ENCODE measurements around the gene CSNK2B.

The CSNK2B gene

DNA sequence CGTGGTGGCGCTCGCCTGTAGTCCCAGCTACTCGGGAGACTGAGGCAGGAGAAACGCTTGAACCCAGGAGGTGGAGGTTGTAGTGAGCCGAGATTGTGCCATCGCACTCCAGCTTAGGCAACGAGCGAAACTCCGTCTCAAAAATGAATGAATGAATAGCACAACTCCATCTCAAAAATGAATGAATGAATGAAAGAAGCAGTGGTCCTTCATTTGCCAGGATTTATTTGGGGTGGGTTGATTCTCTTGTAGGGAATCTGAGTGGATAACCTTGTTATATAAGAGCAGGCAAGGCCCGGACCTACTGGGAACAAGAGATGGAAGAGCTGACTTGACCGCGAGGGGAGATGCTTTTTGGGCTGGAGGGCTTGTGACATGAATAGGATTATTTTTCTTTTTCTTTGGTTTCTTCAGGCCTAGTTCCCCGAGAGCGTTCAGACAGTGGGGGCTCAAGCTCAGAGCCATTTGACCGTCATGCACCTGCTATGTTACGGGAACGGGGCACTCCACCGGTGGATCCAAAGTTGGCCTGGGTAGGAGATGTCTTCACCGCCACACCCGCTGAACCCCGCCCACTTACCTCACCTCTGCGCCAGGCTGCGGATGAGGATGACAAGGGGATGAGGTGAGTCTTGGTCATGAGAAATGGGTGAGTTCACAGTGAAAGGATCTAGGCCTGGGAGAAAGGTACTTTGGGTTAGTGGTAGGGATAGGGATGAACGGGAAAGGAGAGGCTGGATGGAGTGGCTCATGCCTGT is 35.5 kb upstream of the CSNK2B start:
- Histone ChIP-seq H3K9me3 (ENCODE audit: control extremely low read depth in 1 of 5, control insufficient read depth in 4 of 5, insufficient read depth in 2 of 5, low read depth in 1 of 5, low read length in 4 of 5) (no peaks in the 10 kb centered on the region), H3K36me3 (ENCODE audit: control insufficient read depth in 4 of 4, insufficient read depth in 4 of 4, low read length in 3 of 4) (peaks cover 34 to 100% (median 86%) of the 10 kb centered on the region in 4 experiments), H3K27me3 (replicated peaks in 2 of 5; ENCODE audit: control insufficient read depth in 4 of 5, insufficient read depth in 5 of 5, low read length in 4 of 5) (no peaks in the 10 kb centered on the region), H3K4me1 (ENCODE audit: control extremely low read depth in 1 of 4, control insufficient read depth in 4 of 4, insufficient read depth in 4 of 4, low read length in 3 of 4) (no peaks in the 10 kb centered on the region), H3K27ac (ENCODE audit: insufficient read depth in 1 of 2, low read depth in 1 of 2, low read length in 2 of 2, poor library complexity in 1 of 2, severe bottlenecking in 2 of 2) (no peak overlapping the region), H3K4me3 (ENCODE audit: control insufficient read depth in 1 of 7, extremely low read depth in 1 of 7, insufficient read depth in 4 of 7, low read depth in 2 of 7, low read length in 6 of 7) (no peak overlapping the region)
- 96% methylated on average over 13 of the region's 25 CpGs for WGBS (ENCODE audit: insufficient coverage)
- no peak for DNase-seq
- CTCF ChIA-PET, result interaction anchor here (0.6 kb wide), 1 partner anchor 79 kb away, joined by 3 read pairs; no protein-coding TSS in a partner anchor
- POLR2A ChIA-PET, result interaction anchor here (0.6 kb wide), 1 partner anchor 234 kb away, joined by 4 read pairs; no protein-coding TSS in a partner anchor

- H3K4me1 ChIP-seq (ENCODE audit: control extremely low read depth in 1 of 4, control insufficient read depth in 4 of 4, insufficient read depth in 4 of 4, low read length in 3 of 4), result no peaks in the 10 kb centered on the region
- DNase-seq, result no peak
- CTCF ChIA-PET, result no interaction called here
- peaks cover 32 to 100% (median 87%) of the 10 kb centered on the region in 4 experiments for H3K36me3 ChIP-seq (ENCODE audit: control insufficient read depth in 4 of 4, insufficient read depth in 4 of 4, low read length in 3 of 4)
- H3K9me3 ChIP-seq (ENCODE audit: control extremely low read depth in 1 of 5, control insufficient read depth in 4 of 5, insufficient read depth in 2 of 5, low read depth in 1 of 5, low read length in 4 of 5), result no peaks in the 10 kb centered on the region
- 100% methylated on average over 9 of the region's 16 CpGs for WGBS (ENCODE audit: insufficient coverage)
- H3K4me3 ChIP-seq (ENCODE audit: control insufficient read depth in 1 of 7, extremely low read depth in 1 of 7, insufficient read depth in 4 of 7, low read depth in 2 of 7, low read length in 6 of 7), result no peak overlapping the region
- POLR2A ChIA-PET, result no interaction called here
- no peak overlapping the region for H3K27ac ChIP-seq (ENCODE audit: insufficient read depth in 1 of 2, low read depth in 1 of 2, low read length in 2 of 2, poor library complexity in 1 of 2, severe bottlenecking in 2 of 2)
- H3K27me3 ChIP-seq (replicated peaks in 2 of 5; ENCODE audit: control insufficient read depth in 4 of 5, insufficient read depth in 5 of 5, low read length in 4 of 5), result no peaks in the 10 kb centered on the region
Observed at GRCh38 chr6:31631209-31631608, 34.7 kb upstream of the CSNK2B start.

- Histone ChIP-seq H3K27ac (ENCODE audit: insufficient read depth in 1 of 2, low read depth in 1 of 2, low read length in 2 of 2, poor library complexity in 1 of 2, severe bottlenecking in 2 of 2) (no peak overlapping the region), H3K4me1 (ENCODE audit: control extremely low read depth in 1 of 4, control insufficient read depth in 4 of 4, insufficient read depth in 4 of 4, low read length in 3 of 4) (no peaks in the 10 kb centered on the region), H3K4me3 (ENCODE audit: control insufficient read depth in 1 of 7, extremely low read depth in 1 of 7, insufficient read depth in 4 of 7, low read depth in 2 of 7, low read length in 6 of 7) (no peak overlapping the region), H3K27me3 (replicated peaks in 2 of 5; ENCODE audit: control insufficient read depth in 4 of 5, insufficient read depth in 5 of 5, low read length in 4 of 5) (no peaks in the 10 kb centered on the region), H3K36me3 (ENCODE audit: control insufficient read depth in 4 of 4, insufficient read depth in 4 of 4, low read length in 3 of 4) (peaks cover 33 to 100% (median 87%) of the 10 kb centered on the region in 4 experiments), H3K9me3 (ENCODE audit: control extremely low read depth in 1 of 5, control insufficient read depth in 4 of 5, insufficient read depth in 2 of 5, low read depth in 1 of 5, low read length in 4 of 5) (no peaks in the 10 kb centered on the region)
- ChIA-PET CTCF (no interaction called here), POLR2A (no interaction called here)
- DNase-seq, result no peak
- whole genome bisulfite sequencing (ENCODE audit: insufficient coverage), result 93% methylated on average over 32 of the region's 32 CpGs
Observed at GRCh38 chr6:31631681-31632278, 34.1 kb upstream of the CSNK2B start.

DNA sequence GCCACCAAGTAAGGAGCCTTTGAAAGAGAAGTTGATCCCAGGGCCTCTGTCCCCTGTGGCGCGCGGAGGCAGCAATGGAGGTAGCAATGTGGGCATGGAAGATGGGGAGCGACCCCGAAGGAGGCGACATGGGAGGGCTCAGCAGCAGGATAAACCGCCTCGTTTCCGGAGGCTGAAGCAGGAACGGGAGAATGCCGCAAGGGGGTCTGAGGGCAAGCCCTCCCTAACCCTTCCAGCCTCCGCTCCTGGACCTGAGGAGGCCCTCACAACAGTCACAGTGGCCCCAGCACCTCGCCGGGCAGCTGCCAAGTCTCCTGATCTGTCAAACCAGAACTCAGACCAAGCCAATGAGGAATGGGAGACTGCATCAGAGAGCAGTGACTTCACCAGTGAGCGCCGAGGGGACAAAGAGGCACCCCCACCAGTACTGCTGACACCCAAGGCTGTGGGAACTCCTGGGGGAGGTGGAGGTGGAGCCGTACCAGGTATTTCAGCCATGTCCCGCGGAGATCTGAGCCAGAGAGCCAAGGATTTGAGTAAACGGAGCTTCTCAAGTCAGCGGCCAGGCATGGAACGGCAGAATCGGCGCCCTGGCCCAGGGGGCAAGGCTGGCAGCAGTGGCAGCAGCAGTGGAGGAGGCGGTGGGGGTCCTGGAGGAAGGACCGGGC is 33.5 kb upstream of the CSNK2B start:
- ChIA-PET POLR2A (interaction anchor here (0.7 to 2.1 kb wide), 2 partner anchors 10 to 12 kb away, joined by 5 to 8 read pairs; partner anchors contain the start of gene PRRC2A), CTCF (interaction anchor here (1.6 to 2.0 kb wide), 2 partner anchors 10 to 19 kb away, joined by 6 to 7 read pairs; no protein-coding TSS in a partner anchor)
- Histone ChIP-seq H3K27me3 (replicated peaks in 2 of 5; ENCODE audit: control insufficient read depth in 4 of 5, insufficient read depth in 5 of 5, low read length in 4 of 5) (no peaks in the 10 kb centered on the region), H3K4me3 (ENCODE audit: control insufficient read depth in 1 of 7, extremely low read depth in 1 of 7, insufficient read depth in 4 of 7, low read depth in 2 of 7, low read length in 6 of 7) (no peak overlapping the region), H3K9me3 (ENCODE audit: control extremely low read depth in 1 of 5, control insufficient read depth in 4 of 5, insufficient read depth in 2 of 5, low read depth in 1 of 5, low read length in 4 of 5) (no peaks in the 10 kb centered on the region), H3K27ac (ENCODE audit: insufficient read depth in 1 of 2, low read depth in 1 of 2, low read length in 2 of 2, poor library complexity in 1 of 2, severe bottlenecking in 2 of 2) (peak overlapping the region in 1 of 2 experiments; percentile 34), H3K4me1 (ENCODE audit: control extremely low read depth in 1 of 4, control insufficient read depth in 4 of 4, insufficient read depth in 4 of 4, low read length in 3 of 4) (no peaks in the 10 kb centered on the region), H3K36me3 (ENCODE audit: control insufficient read depth in 4 of 4, insufficient read depth in 4 of 4, low read length in 3 of 4) (peaks cover 31 to 99% (median 86%) of the 10 kb centered on the region in 4 experiments)
- no peak for DNase-seq
- 98% methylated on average over 24 of the region's 26 CpGs for WGBS (ENCODE audit: insufficient coverage)

DNA sequence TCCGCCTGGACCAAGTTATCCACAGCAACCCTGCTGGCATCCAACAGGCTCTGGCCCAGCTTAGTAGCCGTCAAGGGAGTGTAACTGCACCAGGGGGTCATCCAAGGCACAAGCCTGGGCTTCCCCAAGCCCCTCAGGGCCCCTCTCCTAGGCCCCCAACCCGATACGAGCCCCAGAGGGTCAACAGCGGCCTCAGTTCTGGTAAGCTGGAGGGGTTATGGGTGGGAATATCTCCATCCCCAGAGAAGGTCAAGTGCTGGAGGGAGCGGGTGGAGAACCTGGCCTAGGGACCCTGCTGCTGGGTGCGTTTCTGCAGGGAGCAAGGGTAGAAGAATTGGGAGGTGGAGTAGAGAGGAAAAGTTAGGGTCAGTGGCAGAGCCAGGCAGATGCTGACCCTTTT is 32.4 kb upstream of the CSNK2B start:
- Histone ChIP-seq H3K4me1 (ENCODE audit: control extremely low read depth in 1 of 4, control insufficient read depth in 4 of 4, insufficient read depth in 4 of 4, low read length in 3 of 4) (no peaks in the 10 kb centered on the region), H3K4me3 (ENCODE audit: control insufficient read depth in 1 of 7, extremely low read depth in 1 of 7, insufficient read depth in 4 of 7, low read depth in 2 of 7, low read length in 6 of 7) (no peak overlapping the region), H3K27me3 (replicated peaks in 2 of 5; ENCODE audit: control insufficient read depth in 4 of 5, insufficient read depth in 5 of 5, low read length in 4 of 5) (no peaks in the 10 kb centered on the region), H3K36me3 (ENCODE audit: control insufficient read depth in 4 of 4, insufficient read depth in 4 of 4, low read length in 3 of 4) (peaks cover 25 to 97% (median 85%) of the 10 kb centered on the region in 4 experiments), H3K9me3 (ENCODE audit: control extremely low read depth in 1 of 5, control insufficient read depth in 4 of 5, insufficient read depth in 2 of 5, low read depth in 1 of 5, low read length in 4 of 5) (no peaks in the 10 kb centered on the region), H3K27ac (ENCODE audit: insufficient read depth in 1 of 2, low read depth in 1 of 2, low read length in 2 of 2, poor library complexity in 1 of 2, severe bottlenecking in 2 of 2) (no peak overlapping the region)
- WGBS (ENCODE audit: insufficient coverage), result 100% methylated on average over 4 of the region's 7 CpGs
- DNase-seq, result no peak
- CTCF ChIA-PET, result interaction anchor here (0.8 to 2.0 kb wide), 3 partner anchors 11 to 38 kb away, joined by 3 to 7 read pairs (median 6); no protein-coding TSS in a partner anchor
- POLR2A ChIA-PET, result interaction anchor here (0.7 to 2.1 kb wide), 2 partner anchors 11 to 13 kb away, joined by 5 to 8 read pairs; partner anchors contain the start of gene PRRC2A

DNA sequence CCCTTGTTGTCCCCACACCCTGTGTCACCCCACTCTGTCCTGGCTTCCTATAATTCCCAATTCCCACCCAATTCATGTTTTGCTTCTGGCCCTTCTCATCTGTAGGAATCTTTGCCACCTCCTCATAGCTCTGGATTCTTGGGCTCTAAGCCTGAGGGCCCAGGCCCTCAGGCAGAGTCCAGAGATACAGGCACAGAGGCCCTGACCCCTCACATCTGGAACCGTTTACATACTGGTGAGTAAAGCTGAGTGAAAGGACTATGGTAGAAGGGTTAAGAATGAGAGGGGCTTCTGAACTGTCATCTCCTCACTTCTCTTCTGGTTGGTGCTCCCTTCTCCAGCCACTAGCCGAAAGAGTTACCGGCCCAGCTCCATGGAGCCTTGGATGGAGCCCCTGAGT is 31.7 kb upstream of the CSNK2B start:
- no CpG with 5 or more reads among the region's 3 CpGs for WGBS (ENCODE audit: insufficient coverage)
- no peak overlapping the region for H3K27ac ChIP-seq (ENCODE audit: insufficient read depth in 1 of 2, low read depth in 1 of 2, low read length in 2 of 2, poor library complexity in 1 of 2, severe bottlenecking in 2 of 2)
- no peak overlapping the region for H3K4me3 ChIP-seq (ENCODE audit: control insufficient read depth in 1 of 7, extremely low read depth in 1 of 7, insufficient read depth in 4 of 7, low read depth in 2 of 7, low read length in 6 of 7)
- DNase-seq, result no peak
- H3K9me3 ChIP-seq (ENCODE audit: control extremely low read depth in 1 of 5, control insufficient read depth in 4 of 5, insufficient read depth in 2 of 5, low read depth in 1 of 5, low read length in 4 of 5), result no peaks in the 10 kb centered on the region
- no peaks in the 10 kb centered on the region for H3K4me1 ChIP-seq (ENCODE audit: control extremely low read depth in 1 of 4, control insufficient read depth in 4 of 4, insufficient read depth in 4 of 4, low read length in 3 of 4)
- POLR2A ChIA-PET, result interaction anchor here (0.6 to 2.1 kb wide), 2 partner anchors 13 to 532 kb away, joined by 3 to 8 read pairs; partner anchors contain the start of gene PRRC2A
- peaks cover 18 to 94% (median 82%) of the 10 kb centered on the region in 4 experiments for H3K36me3 ChIP-seq (ENCODE audit: control insufficient read depth in 4 of 4, insufficient read depth in 4 of 4, low read length in 3 of 4)
- no peaks in the 10 kb centered on the region for H3K27me3 ChIP-seq (replicated peaks in 2 of 5; ENCODE audit: control insufficient read depth in 4 of 5, insufficient read depth in 5 of 5, low read length in 4 of 5)
- CTCF ChIA-PET, result interaction anchor here (1.1 to 2.0 kb wide), 5 partner anchors 8 to 17 kb away, joined by 5 to 11 read pairs (median 6); no protein-coding TSS in a partner anchor
